ENCODE measurements around the gene RAB13.

Gene RAB13

GRCh38 chr1:153958961-153959260 is 27.2 kb downstream of the RAB13 start:
- TF ChIP-seq JUND (IDR thresholded peaks at IDR 0.05; ENCODE audit: low read depth) = no peak
- DNase-seq (ENCODE audit: low read depth in 1 of 2, low spot score in 1 of 2) = no peak
- in situ Hi-C loops (cut with HindIII; ENCODE audit: low pct_unique_long_range_greater_than_20kb, low sequenced_read_pairs) = no loop called here

DNA sequence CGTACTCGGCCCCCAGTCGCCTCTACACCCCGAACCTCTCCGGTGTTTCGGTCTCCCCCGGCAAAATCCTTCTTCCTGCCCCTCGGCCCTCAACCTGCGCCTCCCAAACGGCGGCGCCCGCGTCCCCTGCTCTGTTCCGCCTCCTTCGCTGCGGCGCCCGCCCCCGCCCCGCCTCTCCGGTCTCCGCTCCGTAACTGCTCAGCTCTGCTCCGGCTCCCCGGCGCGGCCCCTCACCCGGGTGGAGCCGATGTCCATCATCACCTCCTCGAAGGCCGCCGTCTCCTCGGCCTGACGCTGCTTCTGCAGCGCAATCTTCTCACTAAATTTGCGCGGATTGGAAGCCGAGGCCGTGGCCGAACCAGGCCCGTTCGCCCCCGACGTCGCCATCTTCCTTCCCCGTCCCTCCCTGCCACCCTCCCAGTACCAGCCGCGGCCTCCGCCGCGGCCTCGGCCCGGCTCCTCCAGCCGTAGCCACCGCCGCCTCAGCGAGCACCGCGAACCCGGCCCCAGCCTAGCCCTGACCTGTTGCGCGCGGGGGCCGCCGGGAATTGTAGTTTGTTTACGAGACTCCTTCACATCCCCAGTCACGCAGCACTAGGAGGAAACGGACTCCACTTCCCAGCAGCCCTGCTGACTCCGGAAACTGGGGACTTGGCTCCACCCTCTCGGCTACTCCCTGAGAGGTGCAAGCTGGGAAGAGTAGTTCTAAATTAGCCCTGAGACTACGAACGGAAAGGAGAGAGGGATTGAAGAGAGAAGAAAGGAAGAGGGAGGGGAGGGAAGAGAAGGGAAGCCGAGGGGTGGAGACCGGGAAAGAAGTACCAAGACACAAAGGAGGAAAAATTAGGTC is 27.8 kb downstream of the RAB13 start, which contains the start of gene CRTC2:
CRTC2 (minus strand) TSS at position 502 of the 850 bp plus-strand sequence; CDS start at position 387, 115 bp downstream.
- no peak for TF ChIP-seq JUND (IDR thresholded peaks at IDR 0.05; ENCODE audit: low read depth)
- in situ Hi-C loops (cut with HindIII; ENCODE audit: low pct_unique_long_range_greater_than_20kb, low sequenced_read_pairs) = no loop called here
- peak; percentile 98 to 99 for DNase-seq (ENCODE audit: low read depth in 1 of 2, low spot score in 1 of 2)

- no peak for DNase-seq (ENCODE audit: low read depth in 1 of 2, low spot score in 1 of 2)
- in situ Hi-C loops (cut with HindIII; ENCODE audit: low pct_unique_long_range_greater_than_20kb, low sequenced_read_pairs) = no loop called here
- no peak for TF ChIP-seq JUND (IDR thresholded peaks at IDR 0.05; ENCODE audit: low read depth)
Measured at GRCh38 chr1:153957744-153958110, 28.4 kb downstream of the RAB13 start.

DNA sequence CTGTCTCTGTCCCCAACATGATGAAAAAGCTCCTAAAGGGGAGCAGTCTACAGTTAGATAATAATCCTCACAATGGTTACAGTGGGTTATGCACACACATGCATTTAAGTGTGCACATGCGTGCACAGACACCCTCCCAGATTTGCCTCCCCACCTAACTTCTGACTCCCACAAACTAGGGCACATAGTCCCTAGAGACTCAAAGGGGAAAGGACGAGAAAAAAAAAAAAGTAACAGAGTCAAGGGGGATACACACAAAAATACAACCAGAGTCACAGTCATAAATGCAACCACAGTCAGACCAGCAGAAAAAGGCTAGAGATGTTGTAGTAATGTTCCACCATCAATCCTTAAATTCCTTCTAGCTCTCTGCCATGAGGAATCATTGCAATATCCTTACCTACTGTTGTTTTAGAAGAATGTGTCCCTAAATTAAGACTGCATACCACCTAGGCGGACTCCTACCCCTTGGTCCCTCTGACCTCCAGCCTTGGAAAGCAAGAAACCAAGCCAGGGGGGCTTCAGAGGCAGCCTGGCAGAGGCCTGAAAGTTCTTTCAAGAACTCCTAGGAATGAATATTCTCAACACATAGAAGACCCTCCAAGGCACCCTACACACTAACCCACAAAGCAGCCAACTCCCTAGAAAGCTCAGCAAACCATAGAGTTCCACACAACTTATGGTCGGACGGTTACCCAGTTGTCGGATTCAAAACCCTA is 29.0 kb downstream of the RAB13 start:
- in situ Hi-C loops (cut with HindIII; ENCODE audit: low pct_unique_long_range_greater_than_20kb, low sequenced_read_pairs) = no loop called here

GRCh38 chr1:153954826-153955225 is 31.3 kb downstream of the RAB13 start:
- in situ Hi-C loops (cut with HindIII; ENCODE audit: low pct_unique_long_range_greater_than_20kb, low sequenced_read_pairs) = no loop called here
- no peak for DNase-seq (ENCODE audit: low read depth in 1 of 2, low spot score in 1 of 2)
- no peak for TF ChIP-seq JUND (IDR thresholded peaks at IDR 0.05; ENCODE audit: low read depth)

More for the DNA sequence above, 29.0 kb downstream of the RAB13 start:
- TF ChIP-seq JUND (IDR thresholded peaks at IDR 0.05; ENCODE audit: low read depth) = no peak
- no peak for DNase-seq (ENCODE audit: low read depth in 1 of 2, low spot score in 1 of 2)

DNA sequence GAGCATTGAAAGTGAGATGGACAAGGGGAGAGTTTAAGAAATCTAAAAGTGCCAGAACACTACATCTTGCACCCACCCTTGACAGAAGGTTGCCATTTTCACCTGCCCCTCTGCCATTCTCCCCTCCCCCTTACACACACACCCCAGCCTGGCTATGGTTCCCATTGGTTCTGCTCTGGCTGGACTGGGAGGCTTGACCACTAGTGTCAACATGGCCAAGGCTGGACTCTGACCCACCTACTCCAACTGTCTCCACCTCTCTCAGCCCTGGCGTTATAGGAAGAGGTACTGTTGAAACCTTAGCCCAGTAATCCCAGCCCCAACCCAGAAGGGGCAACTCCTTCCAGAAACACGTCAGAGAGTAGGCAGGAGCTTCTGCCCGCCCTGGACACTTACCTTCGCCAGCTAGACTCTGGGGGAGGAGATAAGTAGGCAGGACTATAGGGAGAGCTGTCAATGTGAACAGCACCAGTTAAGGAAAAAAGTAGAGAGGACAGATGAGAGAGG is 32.2 kb downstream of the RAB13 start:
- no peak for TF ChIP-seq JUND (IDR thresholded peaks at IDR 0.05; ENCODE audit: low read depth)
- in situ Hi-C loops (cut with HindIII; ENCODE audit: low pct_unique_long_range_greater_than_20kb, low sequenced_read_pairs) = no loop called here
- DNase-seq (ENCODE audit: low read depth in 1 of 2, low spot score in 1 of 2) = no peak

GRCh38 chr1:153951801-153952200 is 34.3 kb downstream of the RAB13 start:
- DNase-seq (ENCODE audit: low read depth in 1 of 2, low spot score in 1 of 2) = no peak
- in situ Hi-C loops (cut with HindIII; ENCODE audit: low pct_unique_long_range_greater_than_20kb, low sequenced_read_pairs) = no loop called here
- no peak for TF ChIP-seq JUND (IDR thresholded peaks at IDR 0.05; ENCODE audit: low read depth)

DNA sequence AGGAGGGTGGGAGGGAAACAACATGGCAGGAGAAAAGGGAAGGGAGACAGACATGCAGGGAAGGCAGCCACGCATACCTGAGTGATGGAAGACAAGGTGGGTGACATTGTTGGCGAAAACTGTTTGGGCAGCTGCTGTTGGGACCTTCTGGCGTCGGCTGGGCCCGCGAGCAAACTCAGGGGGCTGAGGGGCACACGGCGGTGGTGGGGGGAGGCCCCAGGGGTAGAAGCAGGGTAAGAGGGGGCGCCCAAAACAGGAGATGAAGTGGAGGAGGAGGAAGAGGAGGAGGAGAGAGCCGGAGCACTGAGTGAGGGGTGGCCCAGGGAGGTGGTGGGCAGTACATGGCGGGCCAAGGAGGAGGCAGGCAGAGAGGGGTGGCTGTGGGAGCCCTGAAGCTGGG is 35.0 kb downstream of the RAB13 start:
- no peak for TF ChIP-seq JUND (IDR thresholded peaks at IDR 0.05; ENCODE audit: low read depth)
- in situ Hi-C loops (cut with HindIII; ENCODE audit: low pct_unique_long_range_greater_than_20kb, low sequenced_read_pairs) = no loop called here
- no peak for DNase-seq (ENCODE audit: low read depth in 1 of 2, low spot score in 1 of 2)

DNA sequence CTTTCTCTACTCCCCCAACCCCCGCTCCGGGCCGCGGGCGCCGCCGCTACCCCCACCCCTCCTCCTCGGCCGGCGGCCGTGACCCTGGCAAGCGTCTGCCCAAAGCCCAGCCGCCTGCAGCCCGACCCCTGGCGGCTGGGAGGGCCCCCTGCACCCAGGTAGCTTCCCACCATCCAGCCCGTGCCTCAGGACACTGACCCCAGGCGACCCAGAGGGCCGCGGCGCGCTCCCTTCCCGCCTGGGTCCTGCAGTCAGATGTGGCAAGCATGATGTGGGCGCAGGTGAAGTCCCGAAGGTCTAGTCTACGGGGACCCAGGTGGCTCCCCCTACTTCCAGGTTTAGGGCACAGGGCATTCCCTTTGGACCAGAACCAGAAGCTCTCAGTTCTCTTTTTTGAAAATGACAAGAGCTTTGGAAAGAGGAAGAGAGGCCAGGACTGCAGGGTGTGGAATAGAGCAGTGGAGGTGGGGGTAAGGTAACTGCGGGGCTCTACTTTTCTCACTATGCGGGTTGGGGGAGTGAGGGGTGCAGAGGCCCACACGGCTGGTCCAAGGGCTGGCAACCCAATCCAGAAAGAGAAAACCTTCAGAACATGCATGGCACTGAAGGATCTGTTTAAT is 39.4 kb downstream of the RAB13 start, which contains the start of gene DENND4B:
DENND4B (minus strand) TSS at position 97 of the 620 bp plus-strand sequence. CDS start 2,344 bp downstream, outside the sequence.
- no peak for TF ChIP-seq JUND (IDR thresholded peaks at IDR 0.05; ENCODE audit: low read depth)
- in situ Hi-C loops (cut with HindIII; ENCODE audit: low pct_unique_long_range_greater_than_20kb, low sequenced_read_pairs) = no loop called here
- DNase-seq (ENCODE audit: low read depth in 1 of 2, low spot score in 1 of 2) = peak; percentile 88 to 97

DNA sequence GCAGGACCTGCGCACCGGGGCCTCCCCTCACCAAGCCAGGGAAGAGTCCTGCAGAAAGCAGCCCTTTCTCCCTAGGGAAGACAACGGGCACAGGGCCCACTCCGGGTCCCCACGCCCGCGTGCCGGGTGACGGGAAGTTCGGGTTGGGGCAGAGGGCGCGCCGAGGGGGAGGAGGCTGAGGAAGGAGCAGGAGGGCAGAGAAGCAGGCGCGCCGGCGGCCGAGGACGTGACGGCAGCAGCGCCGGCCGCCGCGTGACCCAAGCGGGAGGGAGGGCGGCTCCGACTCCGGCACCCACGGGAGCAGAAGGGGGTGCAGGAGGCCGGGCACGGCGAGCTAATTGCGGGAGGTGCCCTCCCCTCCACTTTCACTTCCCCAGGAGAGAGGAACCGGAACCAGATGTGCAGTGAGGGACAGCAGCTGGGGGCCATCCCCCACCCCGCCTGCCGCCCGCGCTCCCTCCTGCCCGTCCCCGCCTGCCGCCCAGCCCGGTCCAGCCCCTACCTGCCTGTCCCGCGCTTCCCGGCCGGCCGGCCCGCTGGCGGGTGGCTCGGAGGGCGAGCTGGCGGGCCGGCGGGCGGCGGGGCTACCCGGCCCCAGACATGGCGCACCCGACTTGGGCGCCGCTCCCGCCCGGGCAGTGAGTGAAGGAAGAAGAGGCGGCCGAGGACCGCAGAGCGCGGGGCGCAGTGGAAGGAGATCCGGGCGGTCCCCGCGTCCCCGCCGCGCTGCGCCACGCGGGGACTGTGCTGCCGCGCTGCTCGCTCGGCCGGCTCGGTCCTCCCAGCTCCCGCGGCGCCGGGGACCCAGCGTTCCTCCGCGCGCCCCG is 40.1 kb downstream of the RAB13 start:
- peak; percentile 84 to 88 for DNase-seq (ENCODE audit: low read depth in 1 of 2, low spot score in 1 of 2)
- in situ Hi-C loops (cut with HindIII; ENCODE audit: low pct_unique_long_range_greater_than_20kb, low sequenced_read_pairs) = no loop called here
- no peak for TF ChIP-seq JUND (IDR thresholded peaks at IDR 0.05; ENCODE audit: low read depth)

GRCh38 chr1:153945131-153945794 is 40.9 kb downstream of the RAB13 start:
- no peak for TF ChIP-seq JUND (IDR thresholded peaks at IDR 0.05; ENCODE audit: low read depth)
- in situ Hi-C loops (cut with HindIII; ENCODE audit: low pct_unique_long_range_greater_than_20kb, low sequenced_read_pairs) = no loop called here
- DNase-seq (ENCODE audit: low read depth in 1 of 2, low spot score in 1 of 2) = peak in 1 of 2 experiments; percentile 62

DNA sequence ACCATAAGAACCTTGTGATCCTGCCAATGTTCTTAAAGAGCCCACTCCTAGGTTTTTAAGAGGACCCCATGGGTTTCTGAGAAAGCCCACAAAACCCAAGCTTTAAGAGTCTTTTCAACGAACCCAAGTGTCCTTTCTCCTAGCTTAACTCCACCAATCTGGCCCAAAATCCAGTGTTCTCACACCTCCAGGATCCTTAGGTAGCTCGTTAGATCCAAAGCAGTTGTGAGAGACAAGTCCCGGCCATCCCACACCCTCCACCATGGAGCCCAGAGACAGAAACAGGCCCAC is 41.4 kb downstream of the RAB13 start:
- DNase-seq (ENCODE audit: low read depth in 1 of 2, low spot score in 1 of 2) = no peak
- in situ Hi-C loops (cut with HindIII; ENCODE audit: low pct_unique_long_range_greater_than_20kb, low sequenced_read_pairs) = no loop called here
- no peak for TF ChIP-seq JUND (IDR thresholded peaks at IDR 0.05; ENCODE audit: low read depth)

Data from T47D (cell line).